GM18519 (cell line): ENCODE data around the gene GARRE1.
"Not testable (repeated sequence)": the region's sequence is repeated elsewhere in the genome, so short reads cannot be mapped to it uniquely, and the experiment has no call there.

ENCODE experiments used
- ATAC-seq: cut with Tn5 transposase; IDR thresholded peaks from one replicate; pipeline ENCODE4 v1.9.1; 2021; ENCODE audit warnings: mild to moderate bottlenecking, moderate library complexity; ENCODE audit not compliant: unreplicated experiment, low FRiP score

GARRE1 gene

GRCh38 chr19:34254046-34254697, at the start of gene GARRE1:
TSS of gene GARRE1 (plus strand) at chr19:34254554. CDS start at chr19:34300474, 45,920 bp downstream.
- peak; percentile 69 for ATAC-seq

- ATAC-seq: not testable (repeated sequence)
Measured at GRCh38 chr19:34205324-34205723, 49.0 kb upstream of the GARRE1 start.

- no peak for ATAC-seq
Measured at GRCh38 chr19:34208291-34208884, 46.0 kb upstream of the GARRE1 start.

GRCh38 chr19:34209726-34210125, 44.6 kb upstream of the GARRE1 start:
- ATAC-seq: no peak

- no peak for ATAC-seq
Measured at GRCh38 chr19:34213283-34213682, 41.1 kb upstream of the GARRE1 start.

- no peak for ATAC-seq
Measured at GRCh38 chr19:34214040-34214439, 40.3 kb upstream of the GARRE1 start.

GRCh38 chr19:34215006-34215665, 39.2 kb upstream of the GARRE1 start:
- no peak for ATAC-seq

GRCh38 chr19:34215666-34216038, 38.7 kb upstream of the GARRE1 start:
- no peak for ATAC-seq

GRCh38 chr19:34216745-34217219, 37.6 kb upstream of the GARRE1 start:
- not testable (repeated sequence) for ATAC-seq

GRCh38 chr19:34217952-34218817, 36.2 kb upstream of the GARRE1 start:
- no peak for ATAC-seq

- no peak for ATAC-seq
Measured at GRCh38 chr19:34218818-34219164, 35.6 kb upstream of the GARRE1 start.

- no peak for ATAC-seq
Measured at GRCh38 chr19:34220472-34221063, 33.8 kb upstream of the GARRE1 start.

- no peak for ATAC-seq
Measured at GRCh38 chr19:34222386-34222785, 32.0 kb upstream of the GARRE1 start.

- no peak for ATAC-seq
Measured at GRCh38 chr19:34224996-34225658, 29.2 kb upstream of the GARRE1 start.

GRCh38 chr19:34225659-34226015, 28.7 kb upstream of the GARRE1 start:
- no peak for ATAC-seq

GRCh38 chr19:34226036-34226435, 28.3 kb upstream of the GARRE1 start:
- ATAC-seq: no peak

- ATAC-seq: no peak
Measured at GRCh38 chr19:34228347-34228746, 26.0 kb upstream of the GARRE1 start.

- no peak for ATAC-seq
Measured at GRCh38 chr19:34228762-34229161, 25.6 kb upstream of the GARRE1 start.

- ATAC-seq: no peak
Measured at GRCh38 chr19:34229721-34230120, 24.6 kb upstream of the GARRE1 start.

- ATAC-seq: no peak
Measured at GRCh38 chr19:34230820-34231219, 23.5 kb upstream of the GARRE1 start.
